ENCODE measurements around the gene ZNF436.
"Not testable (repeated sequence)": the region's sequence is repeated elsewhere in the genome, so short reads cannot be mapped to it uniquely, and the experiment has no call there.

Gene ZNF436

DNA sequence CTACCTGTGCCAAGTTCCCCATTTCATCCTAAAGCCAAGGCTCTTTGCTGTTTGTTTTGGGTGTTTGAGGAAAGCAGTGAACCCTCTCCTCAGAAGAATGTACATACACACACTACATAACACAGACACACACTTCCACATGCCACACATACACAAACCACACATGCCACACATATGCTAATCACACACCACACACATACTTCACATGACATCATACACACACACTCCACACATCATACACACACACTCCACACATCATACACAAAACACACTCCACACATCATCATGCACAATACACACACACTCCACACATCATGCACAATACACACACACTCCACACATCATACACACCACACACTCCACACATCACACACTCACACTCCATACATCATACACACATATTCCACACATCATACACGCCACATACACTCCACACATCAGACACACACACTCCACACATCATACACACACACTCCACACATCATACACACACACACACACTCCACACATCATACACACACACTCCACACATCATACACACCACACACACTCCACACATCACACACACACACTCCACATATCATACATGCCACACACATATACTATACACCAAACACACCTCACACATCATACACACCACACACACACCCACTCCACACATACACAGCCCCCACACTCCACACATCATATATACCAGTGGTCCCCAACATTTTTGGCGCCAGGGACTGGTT lies 22.7 kb upstream of the ZNF436 start:
- peak; percentile 40 for DNase-seq (ENCODE audit: low spot score)

DNA sequence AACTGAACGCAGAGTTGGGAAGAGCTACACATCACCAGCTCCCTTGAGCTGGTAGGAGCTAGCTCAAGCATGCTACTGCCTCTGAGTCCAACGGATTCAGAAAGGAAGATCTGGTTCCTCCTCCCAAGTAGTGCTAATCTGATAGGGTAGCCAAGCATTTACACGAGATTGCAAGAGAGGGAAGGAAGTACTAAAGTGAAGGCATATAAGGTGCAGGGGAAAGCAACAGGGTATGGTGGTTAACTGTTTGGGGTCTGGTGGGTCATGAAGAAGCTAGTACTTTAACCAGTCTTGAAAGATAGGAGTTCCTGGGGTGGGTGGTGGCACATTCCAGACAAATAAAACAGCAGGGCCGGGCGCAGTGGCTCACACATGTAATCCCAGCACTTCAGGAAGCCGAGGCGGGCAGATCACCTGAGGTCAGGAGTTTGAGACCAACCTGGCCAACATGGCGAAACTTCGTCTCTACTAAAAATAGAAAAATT lies 20.2 kb upstream of the ZNF436 start:
- DNase-seq (ENCODE audit: low spot score): no peak

DNA sequence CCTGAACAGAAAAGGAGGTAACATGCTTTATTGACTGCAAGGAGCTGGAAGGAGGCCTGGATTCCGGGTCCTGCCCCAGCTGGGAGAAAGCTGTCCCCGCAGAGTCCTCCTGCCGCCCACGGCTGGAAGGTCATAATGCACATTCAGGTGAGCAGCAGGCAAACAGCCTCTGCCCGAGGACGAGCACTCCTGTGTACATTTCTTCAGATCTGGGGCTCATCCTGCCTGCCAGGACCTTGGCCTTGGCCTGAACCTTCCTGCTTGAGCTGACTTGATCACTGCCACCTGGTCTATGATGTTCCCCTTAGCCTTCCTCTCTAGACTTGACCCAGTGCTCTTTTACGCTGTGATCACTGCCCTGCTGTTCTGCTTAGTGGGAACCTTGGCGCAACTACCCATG lies 17.9 kb upstream of the ZNF436 start:
- no peak for DNase-seq (ENCODE audit: low spot score)

DNA sequence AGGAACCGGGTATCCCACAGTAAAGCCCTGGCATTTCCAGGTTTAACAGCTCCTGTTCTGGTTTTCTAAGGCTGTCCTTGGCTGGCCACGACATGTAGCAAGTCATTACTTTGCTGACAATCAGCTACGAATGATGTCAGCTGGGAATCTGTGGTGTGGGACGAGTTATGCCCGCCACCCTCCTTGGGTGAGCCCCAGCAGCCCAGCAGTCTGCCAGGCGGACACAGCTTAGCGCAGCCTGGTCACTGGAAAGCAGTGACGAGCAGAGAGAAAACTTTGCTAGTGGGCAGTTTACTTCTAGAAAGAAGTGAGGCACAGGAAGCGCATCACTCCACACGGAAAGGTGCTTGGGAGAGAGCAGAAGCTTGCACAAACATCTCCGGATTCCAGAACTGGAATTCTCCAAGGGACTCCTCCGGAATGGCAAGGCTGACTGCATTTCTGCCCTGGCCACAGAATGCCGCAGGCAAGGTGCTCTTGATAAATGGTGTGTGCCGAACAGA lies 15.5 kb upstream of the ZNF436 start:
- DNase-seq (ENCODE audit: low spot score): no peak

DNA sequence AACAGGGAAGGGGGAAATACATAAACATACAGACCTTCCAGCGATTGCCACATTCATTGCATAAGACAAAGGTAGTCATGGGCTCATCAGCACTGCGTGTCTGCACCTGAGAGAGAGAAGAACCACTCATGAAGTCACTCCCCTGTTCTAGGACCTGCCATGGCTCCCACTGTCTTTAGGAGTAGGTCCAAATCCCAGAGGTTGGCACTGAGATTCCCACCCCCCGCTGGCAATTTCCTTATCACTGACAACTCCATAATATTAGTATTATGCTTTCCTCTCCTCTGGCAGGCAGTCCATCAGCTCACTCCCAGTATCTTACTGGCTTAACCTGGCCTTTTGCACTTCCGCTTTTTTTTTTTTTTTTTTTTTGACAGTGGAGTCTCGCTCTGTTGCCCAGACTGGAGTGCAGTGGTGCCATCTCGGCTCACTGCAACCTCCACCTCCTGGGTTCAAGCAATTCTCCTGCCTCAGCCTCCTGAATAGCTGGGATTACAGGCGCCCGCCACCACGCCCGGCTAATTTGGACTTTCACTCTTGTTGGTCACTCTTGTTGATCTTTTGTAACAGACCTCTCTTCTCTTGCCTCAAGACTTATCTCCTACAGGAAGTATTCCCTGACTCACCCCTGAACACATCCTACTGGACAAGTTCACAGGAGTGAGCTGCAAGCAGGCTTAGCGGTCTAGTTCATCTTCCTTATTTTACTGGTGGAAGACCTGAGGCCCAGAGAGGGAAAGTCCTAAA lies 14.8 kb upstream of the ZNF436 start:
- DNase-seq (ENCODE audit: low spot score): no peak

DNA sequence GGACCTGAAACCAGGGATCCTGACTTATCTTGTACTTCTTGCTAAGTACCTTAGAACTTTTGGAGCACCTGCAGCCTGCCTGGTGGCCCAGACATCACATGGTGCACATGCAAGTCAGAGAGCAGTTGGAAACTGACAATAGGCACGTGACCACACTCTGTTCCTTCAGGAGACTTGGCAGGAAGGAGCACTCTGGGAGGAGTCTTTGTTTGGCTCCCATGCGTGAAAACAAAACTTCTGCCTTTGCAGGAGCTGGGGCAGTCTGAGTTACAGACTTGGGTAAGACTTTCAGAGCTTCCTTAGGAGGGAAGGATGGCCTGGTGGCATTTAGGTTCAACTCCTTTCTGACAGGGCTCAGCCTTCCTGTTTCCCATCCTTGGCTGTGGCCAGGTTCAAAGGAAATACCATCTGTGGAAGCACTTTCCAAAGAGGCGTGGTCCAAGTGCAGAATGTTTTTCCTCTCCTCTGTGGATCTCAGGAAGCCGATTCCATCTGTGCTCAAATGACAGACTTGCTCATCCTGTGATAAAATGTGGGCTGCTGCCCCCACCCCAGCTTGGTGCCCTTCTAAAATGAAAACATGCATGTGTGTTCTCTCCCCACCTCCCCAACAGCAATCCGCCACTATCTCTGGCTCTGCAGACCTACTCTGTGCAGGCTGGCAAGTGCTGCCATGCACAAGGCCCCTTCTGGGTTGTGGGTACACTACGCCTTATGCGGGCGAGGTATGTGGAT lies 14.1 kb upstream of the ZNF436 start:
- no peak for DNase-seq (ENCODE audit: low spot score)

DNA sequence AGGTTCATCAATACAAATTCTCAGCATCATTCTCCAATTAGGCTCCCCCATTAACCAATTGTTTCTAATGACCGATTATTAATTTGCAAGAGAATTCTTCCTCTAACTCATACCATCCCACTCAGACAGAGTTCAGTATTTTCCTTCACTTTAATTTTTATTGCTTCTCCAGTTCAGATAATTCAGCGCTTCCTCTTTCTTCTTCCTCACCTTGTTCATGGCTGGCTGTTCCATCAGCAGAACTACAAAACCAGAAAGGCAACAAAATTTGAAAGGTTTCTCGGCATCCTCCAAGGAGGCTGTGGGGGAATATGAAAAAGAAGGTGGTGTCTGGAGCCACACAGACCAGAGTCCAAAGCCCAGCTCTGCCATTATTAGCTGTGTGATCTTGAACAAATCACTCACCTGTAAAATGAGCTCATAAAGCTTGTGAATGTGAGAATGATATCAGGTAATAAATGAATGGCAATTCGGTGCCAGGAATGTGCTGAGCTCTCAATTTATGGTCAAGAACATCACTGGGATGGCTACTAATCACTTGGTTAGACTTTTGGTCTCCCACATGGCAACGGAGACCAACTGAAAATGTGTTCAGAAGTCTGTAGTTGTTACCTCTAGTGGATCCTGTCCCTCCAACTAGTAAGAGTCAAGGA lies 11.7 kb upstream of the ZNF436 start:
- no peak for DNase-seq (ENCODE audit: low spot score)

DNA sequence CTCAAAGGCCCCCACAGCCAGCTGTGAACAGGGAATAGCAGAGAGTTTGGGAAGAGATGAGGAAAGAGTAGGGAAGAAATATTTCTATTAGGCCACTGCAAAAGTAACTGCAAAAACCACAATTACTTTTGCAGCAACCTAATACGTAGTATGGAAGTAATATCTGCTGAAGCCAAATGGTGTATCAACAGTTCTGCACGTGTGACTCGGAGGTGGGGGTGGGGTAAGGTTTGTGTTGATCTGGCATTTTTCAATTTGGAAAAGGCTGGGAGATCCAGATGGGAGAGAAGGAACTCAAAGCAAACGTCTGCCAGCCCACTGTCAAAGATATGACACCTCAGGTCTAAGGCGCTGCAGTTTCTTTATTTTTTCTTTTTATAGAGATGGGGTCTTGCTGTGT lies 11.1 kb upstream of the ZNF436 start:
- DNase-seq (ENCODE audit: low spot score): no peak

DNA sequence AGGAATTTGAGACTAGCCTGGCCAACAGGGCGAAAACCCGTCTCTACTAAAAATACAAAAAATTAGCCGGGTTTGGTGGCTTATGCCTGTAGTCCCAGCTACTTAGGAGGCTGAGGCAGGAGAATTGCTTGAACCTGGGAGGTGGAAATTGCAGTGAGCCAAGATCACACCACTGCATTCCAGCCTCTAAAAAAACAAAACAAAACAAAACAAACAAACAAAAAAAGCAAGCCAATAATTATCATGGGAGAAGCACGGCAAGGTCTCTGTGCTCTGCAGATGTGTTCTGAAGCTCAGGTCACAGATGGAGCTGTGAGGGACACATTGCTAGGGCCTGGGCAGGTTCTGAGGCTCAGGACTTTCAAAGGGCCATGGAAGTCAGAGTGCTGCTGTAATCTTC lies 10.6 kb upstream of the ZNF436 start:
- DNase-seq (ENCODE audit: low spot score): not testable (repeated sequence)

DNA sequence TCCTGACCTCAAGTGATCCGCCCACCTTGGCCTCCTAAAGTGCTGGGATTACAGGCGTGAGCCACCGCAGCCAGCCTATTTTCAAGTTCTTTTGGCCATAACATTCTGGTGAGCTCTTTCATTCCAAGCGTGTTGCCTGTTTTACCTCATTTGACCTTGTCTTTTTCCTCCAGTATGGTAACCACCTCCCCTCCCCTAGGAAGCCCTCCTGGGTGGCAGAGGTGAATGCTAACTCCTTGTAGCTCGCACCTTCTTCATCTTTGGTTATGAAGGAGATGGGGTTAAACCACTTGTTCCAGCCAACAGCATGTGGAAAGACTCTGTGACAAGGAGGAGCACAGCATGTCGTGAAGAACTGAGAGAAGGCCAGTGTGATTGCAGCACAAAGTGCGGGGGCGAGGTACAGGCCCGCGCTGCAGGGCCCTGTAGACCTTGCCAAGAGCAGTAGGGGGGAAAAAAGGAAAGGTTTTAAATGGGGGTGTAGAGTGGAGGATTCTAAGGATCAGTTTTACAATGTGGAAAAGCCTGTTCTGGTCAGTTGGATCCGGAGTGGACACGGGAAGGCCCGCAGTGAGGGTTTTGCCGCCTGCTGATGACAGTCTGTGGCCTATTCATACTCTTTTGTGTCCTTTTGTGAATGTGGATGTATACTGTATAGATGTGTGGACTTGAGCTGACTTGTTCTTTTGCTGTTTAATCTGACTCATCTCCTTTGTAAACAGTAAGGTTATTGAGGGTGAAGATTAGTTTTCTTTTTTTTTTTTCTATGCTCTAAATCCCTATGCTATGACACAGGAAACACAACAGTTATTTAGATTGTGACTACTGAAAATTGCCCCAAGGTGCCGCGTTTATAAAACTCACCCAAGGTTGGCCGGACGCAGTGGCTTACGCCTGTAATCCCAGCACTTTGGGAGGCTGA lies 7.5 kb upstream of the ZNF436 start:
- no peak for DNase-seq (ENCODE audit: low spot score)

DNA sequence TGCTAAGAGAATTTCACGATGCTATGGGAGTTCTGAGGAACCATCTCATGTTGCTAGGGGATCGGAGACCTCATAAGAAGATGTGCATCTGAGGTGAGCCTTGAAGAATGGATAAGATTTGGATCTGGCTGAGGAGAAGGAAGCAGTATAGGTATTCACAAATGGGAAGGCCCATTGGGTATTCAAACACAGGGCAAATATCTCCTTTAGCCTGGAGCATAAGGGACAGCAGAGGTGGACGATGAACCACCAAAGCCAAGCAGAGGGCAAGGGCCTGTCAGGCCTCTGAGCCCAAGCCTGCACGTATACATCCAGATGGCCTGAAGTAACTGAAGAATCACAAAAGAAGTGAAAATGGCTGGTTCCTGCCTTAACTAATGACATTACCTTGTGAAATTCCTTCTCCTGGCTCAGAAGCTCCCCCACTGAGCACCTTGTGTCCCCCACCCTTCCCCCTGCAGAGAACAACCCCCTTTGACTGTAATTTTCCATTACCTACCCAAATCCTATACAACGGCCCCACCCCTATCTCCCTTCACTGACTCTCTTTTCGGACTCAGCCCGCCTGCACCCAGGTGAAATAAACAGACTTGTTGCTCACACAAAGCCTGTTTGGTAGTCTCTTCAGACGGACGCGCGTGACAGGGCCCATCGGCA lies 4.6 kb upstream of the ZNF436 start:
- not testable (repeated sequence) for DNase-seq (ENCODE audit: low spot score)

DNA sequence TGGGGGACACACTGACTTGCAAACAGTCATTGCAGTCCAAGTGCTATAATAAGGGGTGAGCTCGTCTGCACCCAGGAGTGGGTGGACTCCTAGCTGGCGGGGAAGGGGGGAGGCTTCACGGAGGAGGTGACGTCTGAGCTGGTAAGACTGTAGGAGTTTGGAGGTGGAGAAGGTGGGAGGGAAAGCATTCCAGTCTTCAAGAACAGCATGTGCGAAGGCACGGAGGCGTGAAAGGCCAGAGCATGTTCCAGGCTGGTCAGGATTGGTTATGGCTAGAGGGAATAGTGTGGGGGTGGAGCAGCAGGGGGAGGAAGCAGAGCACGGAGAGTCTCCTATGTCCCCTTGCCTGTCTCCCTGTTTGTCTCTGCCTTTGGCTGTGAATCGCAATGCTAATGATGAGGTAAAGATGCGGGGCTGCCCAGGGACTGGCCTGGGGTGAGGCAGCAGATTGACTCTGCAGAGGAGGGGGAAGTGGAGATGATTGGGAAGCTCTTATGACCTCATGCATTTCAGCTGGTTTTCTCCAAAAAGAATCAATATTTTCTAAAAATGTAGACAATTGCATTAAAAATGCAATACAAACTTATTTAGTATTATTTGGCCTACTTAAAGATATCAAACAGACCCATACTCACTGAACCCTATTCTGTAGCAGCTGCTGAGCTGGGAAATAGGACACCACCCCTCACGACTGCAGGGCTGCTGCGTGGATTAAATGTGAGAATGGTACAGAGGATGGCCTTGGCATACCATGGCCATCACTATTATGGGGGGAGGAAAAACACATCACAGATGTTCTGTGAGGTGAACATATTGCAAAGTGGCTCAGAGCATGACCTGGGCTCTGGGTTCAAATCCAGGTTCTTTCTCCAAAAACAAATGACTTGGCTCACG lies 2.6 kb upstream of the ZNF436 start:
- DNase-seq (ENCODE audit: low spot score): no peak

DNA sequence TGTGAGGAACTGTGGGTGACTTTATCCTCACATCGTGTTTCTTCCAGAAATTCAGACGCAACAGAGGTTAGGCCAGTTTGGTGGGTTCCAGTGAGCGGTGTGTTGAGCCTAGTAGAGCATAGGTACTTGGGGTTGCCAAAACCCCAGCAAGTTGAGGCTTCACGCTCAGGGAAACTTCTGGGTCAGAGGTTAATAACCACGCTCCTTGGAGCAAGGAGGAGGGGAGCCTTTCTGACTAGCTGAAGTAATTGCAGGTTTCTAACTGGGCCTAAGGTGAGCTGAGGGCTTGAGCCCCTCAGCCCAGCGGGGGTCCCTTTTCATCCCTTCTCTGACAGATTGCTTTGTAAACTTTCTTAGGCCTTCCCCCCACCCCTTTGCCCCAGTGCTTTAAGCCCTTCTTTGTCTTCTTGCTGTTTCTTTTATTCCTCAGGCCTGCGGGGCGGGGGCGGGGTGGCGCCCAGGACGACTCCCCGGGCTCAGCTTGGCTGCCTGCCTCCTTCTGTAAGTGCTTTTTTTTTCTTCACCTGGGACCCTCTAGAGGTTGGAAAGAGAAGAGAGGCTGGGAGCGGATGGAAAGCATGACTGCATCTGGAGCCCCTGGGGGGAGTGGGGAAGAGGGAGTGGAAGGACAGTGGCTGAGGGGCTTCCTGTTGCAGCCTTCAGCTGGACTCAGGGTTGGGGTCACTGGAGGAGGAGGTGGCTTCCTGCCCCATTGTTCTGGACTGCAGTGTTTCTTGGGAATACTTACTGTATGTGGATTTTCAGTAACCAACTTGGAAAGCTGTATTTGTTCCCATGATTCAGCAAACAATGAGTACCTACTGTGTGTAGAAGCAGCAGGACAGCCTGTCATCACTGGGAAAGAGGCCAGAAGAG lies 1.3 kb upstream of the ZNF436 start:
- DNase-seq (ENCODE audit: low spot score): no peak

DNA sequence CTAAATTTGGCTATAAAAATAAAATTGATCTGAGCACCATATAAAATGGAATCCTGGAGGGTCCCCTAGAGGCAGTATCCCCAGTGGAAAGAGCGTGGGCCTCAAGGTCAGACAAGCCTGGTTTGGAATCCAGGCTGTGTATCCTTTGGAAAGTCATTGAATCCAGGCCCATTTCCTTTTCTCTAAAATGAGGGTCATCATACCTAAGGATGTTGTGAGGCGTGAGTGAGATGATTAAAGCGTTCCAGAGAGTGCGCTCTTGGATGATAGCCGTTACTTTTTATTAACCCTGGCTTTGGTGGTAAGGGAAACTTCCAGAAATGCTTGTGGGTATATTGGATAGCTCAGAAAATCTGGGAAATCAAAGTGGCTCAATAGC lies 683 bp upstream of the ZNF436 start:
- DNase-seq (ENCODE audit: low spot score): no peak

DNA sequence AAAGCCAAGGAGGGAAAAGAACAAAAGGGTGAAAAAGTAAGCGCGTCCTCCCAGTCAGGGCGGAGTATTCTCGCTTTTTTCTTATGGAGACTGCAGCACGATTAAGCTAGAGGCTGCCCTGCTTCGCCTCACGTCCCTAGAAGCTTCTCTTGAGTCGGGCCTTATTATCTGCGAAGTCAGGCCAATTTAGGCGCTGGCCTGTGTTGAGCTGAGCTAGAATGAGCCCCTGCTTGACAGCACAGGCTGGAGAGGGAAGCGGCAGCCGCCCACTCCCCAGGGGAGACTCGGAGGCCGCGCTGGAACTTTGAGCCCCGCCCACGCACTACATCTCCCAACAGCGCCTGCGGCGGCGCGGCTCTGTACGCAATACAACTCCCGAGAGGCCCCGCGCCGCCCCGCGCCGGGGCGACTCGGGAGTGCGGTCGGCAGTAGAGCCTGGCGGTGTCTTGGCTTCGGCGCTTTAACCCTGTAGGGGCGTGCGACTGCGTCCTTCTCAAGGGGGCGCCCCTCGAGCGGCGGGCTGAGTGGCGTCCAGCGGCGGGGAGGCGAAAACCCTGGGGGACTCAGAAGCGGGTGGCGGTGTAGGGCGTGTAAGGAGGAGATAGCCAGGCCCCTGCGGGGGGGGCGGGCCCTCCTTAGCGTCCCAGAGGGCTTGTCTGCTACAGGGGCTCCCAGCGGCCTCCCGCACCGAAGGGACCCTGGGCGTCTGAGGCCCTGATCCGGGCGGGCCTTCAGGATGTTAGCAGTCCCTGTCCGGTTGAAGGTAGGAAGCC lies 888 bp downstream of the ZNF436 start:
- DNase-seq (ENCODE audit: low spot score): peak; percentile 96

DNA sequence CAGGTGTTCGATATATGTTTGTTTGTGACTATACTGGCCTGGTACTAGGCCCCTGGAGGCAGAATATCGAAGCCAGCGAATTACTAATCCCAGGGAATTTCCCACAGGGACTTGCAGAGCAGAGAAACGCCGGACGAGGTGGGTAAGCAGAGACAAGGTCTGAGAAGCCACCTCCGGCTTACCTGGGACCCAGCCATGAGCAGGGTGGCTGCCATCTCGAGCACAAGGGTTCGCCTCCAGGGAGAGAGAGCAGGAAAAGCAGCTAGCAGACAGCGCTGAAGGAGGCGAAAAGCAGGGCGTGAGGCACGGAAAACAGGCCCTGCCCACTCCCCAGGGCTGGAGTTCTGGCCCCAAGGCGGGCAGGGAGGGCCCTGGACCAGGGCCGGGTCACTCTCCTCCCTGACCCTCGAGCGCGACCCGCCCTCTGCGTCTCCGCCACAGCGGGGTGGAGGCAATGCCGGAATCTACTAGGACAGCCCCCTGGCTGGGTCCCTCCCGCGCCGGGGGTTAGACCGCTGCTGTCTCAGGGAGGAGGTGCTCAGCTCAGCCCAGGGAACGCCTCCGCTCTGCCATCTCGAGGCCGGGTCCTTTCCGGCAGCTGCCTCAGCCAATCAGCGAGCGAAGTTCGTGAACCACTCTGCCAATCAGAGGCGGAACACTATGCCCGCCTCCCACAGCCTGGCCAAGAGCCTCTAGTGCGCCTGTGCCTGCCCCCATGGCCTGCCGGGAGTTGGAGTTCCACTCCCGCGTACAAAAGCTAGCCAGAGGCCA lies 1.7 kb downstream of the ZNF436 start:
- DNase-seq (ENCODE audit: low spot score): peak; percentile 99

DNA sequence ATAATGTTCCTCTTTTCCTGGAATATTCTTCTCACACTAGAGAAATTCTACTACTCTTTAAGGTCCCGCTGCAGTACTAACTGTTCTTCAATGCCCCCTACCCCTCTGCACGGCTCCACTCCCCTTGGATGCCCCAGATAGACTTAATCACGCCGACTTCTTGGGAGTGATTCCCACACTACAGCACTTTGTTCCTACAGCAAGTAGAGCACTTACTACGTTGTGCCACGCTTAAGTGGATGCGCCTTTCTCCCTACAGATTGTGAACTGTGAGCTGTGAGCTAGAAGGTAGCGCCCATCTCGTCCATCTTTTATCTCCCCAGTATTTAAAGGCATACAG lies 2.2 kb downstream of the ZNF436 start:
- no peak for DNase-seq (ENCODE audit: low spot score)

All from NAMALWA (cell line).